ENCODE data around the gene DPH3. TPM values are rescaled to one million over a fixed set of nuclear protein-coding genes. Genes with fewer than 3 reads are reported as not detected.

DPH3 gene
- total RNA-seq, 1 experiment from 2014 or later: 16.2 TPM

DNA sequence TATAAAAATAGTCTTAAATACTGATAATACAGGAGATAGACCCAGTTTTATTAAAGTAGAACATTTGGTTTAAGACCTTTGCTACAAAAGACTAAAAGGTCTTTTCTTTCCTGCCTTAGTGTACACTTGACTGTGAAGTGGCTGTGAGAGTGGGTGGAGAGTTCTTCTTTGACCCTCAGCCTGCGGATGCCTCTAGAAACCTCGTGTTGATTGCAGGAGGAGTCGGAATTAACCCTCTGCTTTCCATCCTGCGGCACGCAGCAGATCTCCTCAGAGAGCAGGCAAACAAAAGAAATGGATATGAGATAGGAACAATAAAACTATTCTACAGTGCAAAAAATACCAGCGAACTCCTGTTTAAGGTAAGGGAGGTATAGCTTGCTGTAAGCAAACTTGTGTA is 36.8 kb upstream of the DPH3 start:
- TF ChIP-seq, protein P1, sequence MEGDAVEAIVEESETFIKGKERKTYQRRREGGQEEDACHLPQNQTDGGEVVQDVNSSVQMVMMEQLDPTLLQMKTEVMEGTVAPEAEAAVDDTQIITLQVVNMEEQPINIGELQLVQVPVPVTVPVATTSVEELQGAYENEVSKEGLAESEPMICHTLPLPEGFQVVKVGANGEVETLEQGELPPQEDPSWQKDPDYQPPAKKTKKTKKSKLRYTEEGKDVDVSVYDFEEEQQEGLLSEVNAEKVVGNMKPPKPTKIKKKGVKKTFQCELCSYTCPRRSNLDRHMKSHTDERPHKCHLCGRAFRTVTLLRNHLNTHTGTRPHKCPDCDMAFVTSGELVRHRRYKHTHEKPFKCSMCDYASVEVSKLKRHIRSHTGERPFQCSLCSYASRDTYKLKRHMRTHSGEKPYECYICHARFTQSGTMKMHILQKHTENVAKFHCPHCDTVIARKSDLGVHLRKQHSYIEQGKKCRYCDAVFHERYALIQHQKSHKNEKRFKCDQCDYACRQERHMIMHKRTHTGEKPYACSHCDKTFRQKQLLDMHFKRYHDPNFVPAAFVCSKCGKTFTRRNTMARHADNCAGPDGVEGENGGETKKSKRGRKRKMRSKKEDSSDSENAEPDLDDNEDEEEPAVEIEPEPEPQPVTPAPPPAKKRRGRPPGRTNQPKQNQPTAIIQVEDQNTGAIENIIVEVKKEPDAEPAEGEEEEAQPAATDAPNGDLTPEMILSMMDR (conservative IDR thresholded peaks at IDR 0.05): no peak
- no peak for TF ChIP-seq EZH2 (IDR thresholded peaks at IDR 0.05; ENCODE audit: low read depth)
- Histone ChIP-seq H2AFZ (no peak overlapping the region), H3K36me3 (ENCODE audit: low read depth) (peaks cover 11% of the 10 kb centered on the region), H3K27ac (no peak overlapping the region), H3K79me2 (ENCODE audit: low read depth) (no peaks in the 10 kb centered on the region), H3F3A (ENCODE audit: insufficient read depth, low read depth) (no peaks in the 10 kb centered on the region), H4K20me1 (ENCODE audit: insufficient read depth) (no peaks in the 10 kb centered on the region), H3K4me3 (no peak overlapping the region), H3K4me1 (replicated peaks; ENCODE audit: insufficient read depth) (no peaks in the 10 kb centered on the region), H3K27me3 (ENCODE audit: insufficient read depth, low read depth) (no peaks in the 10 kb centered on the region), H3K9me2 (ENCODE audit: insufficient read depth) (no peaks in the 10 kb centered on the region; the same call in 1 of the 2 replicates), H3K9me3 (ENCODE audit: insufficient read depth, low read depth) (no peaks in the 10 kb centered on the region), H3K4me2 (no peak overlapping the region)
- CTCF ChIA-PET: no interaction called here
- DNase-seq: no peak
- BruUV-seq (replicated peaks): no TSS peak
- intact Hi-C loops (cut with micrococcal nuclease; ENCODE audit: unreplicated experiment): no loop called here
- POLR2A ChIA-PET (ENCODE audit: unreplicated experiment): no interaction called here

GRCh38 chr3:16300881-16301359 is 36.2 kb upstream of the DPH3 start:
- DNase-seq: no peak
- no TSS peak for BruUV-seq (replicated peaks)
- peaks cover 15% of the 10 kb centered on the region for H3K36me3 ChIP-seq (ENCODE audit: low read depth)

GRCh38 chr3:16300307-16300706 is 35.6 kb upstream of the DPH3 start:
- BruUV-seq (replicated peaks): no TSS peak
- H3K9me2 ChIP-seq (ENCODE audit: insufficient read depth): no peaks in the 10 kb centered on the region; the same call in 1 of the 2 replicates
- no peaks in the 10 kb centered on the region for H4K20me1 ChIP-seq (ENCODE audit: insufficient read depth)
- no peak for TF ChIP-seq EZH2 (IDR thresholded peaks at IDR 0.05; ENCODE audit: low read depth)
- intact Hi-C loops (cut with micrococcal nuclease; ENCODE audit: unreplicated experiment): no loop called here
- ChIA-PET CTCF (no interaction called here), POLR2A (ENCODE audit: unreplicated experiment) (no interaction called here)
- H3K9me3 ChIP-seq (ENCODE audit: insufficient read depth, low read depth): no peaks in the 10 kb centered on the region
- H3K27ac ChIP-seq: no peak overlapping the region
- no peaks in the 10 kb centered on the region for H3K4me1 ChIP-seq (replicated peaks; ENCODE audit: insufficient read depth)
- H3K4me3 ChIP-seq: no peak overlapping the region
- H3F3A ChIP-seq (ENCODE audit: insufficient read depth, low read depth): no peaks in the 10 kb centered on the region
- no peak overlapping the region for H2AFZ ChIP-seq
- no peaks in the 10 kb centered on the region for H3K27me3 ChIP-seq (ENCODE audit: insufficient read depth, low read depth)
- no peak overlapping the region for H3K4me2 ChIP-seq
- H3K36me3 ChIP-seq (ENCODE audit: low read depth): peaks cover 15% of the 10 kb centered on the region
- no peaks in the 10 kb centered on the region for H3K79me2 ChIP-seq (ENCODE audit: low read depth)
- no peak for DNase-seq

More at GRCh38 chr3:16300881-16301359, 36.2 kb upstream of the DPH3 start:
- Histone ChIP-seq H3F3A (ENCODE audit: insufficient read depth, low read depth) (no peaks in the 10 kb centered on the region), H3K4me2 (no peak overlapping the region), H3K27me3 (ENCODE audit: insufficient read depth, low read depth) (no peaks in the 10 kb centered on the region), H3K9me2 (ENCODE audit: insufficient read depth) (no peaks in the 10 kb centered on the region; the same call in 1 of the 2 replicates), H3K79me2 (ENCODE audit: low read depth) (no peaks in the 10 kb centered on the region), H3K27ac (no peak overlapping the region), H3K4me1 (replicated peaks; ENCODE audit: insufficient read depth) (no peaks in the 10 kb centered on the region), H2AFZ (no peak overlapping the region), H3K9me3 (ENCODE audit: insufficient read depth, low read depth) (no peaks in the 10 kb centered on the region), H4K20me1 (ENCODE audit: insufficient read depth) (no peaks in the 10 kb centered on the region), H3K4me3 (no peak overlapping the region)
- intact Hi-C loops (cut with micrococcal nuclease; ENCODE audit: unreplicated experiment): no loop called here
- CTCF ChIA-PET: no interaction called here
- POLR2A ChIA-PET (ENCODE audit: unreplicated experiment): no interaction called here
- TF ChIP-seq, protein P1 (conservative IDR thresholded peaks at IDR 0.05): no peak
- no peak for TF ChIP-seq EZH2 (IDR thresholded peaks at IDR 0.05; ENCODE audit: low read depth)

DNA sequence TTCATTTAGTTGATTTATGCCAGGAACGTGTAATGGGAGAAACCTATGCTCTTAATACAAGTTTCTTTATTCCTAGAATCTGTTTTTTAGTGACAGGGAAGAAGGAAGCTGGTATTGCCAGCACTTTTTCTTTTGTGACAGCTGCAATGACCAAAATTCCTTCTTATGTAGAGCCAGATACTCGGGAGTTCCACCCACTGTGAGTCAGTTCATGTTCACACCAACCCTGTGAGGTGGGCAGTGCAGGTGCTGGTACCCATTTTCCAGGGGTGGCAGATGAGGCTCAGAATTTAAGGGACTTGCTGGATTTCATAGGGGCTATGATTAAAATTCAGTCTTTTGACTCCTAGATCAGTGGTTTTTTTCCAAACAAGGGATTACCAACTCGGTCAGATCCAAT is 35.0 kb upstream of the DPH3 start:
- no peaks in the 10 kb centered on the region for H3K4me1 ChIP-seq (replicated peaks; ENCODE audit: insufficient read depth)
- H3K4me2 ChIP-seq: no peak overlapping the region
- no peak for DNase-seq
- peaks cover 17% of the 10 kb centered on the region for H3K36me3 ChIP-seq (ENCODE audit: low read depth)
- ChIA-PET CTCF (no interaction called here), POLR2A (ENCODE audit: unreplicated experiment) (no interaction called here)
- intact Hi-C loops (cut with micrococcal nuclease; ENCODE audit: unreplicated experiment): loop anchor here (10.0 kb wide), 2 partner anchors 735 to 1115 kb away; no protein-coding TSS in a partner anchor
- H3K9me3 ChIP-seq (ENCODE audit: insufficient read depth, low read depth): no peaks in the 10 kb centered on the region
- TF ChIP-seq, protein P1 (conservative IDR thresholded peaks at IDR 0.05): no peak
- TF ChIP-seq EZH2 (IDR thresholded peaks at IDR 0.05; ENCODE audit: low read depth): no peak
- no peaks in the 10 kb centered on the region; the same call in 1 of the 2 replicates for H3K9me2 ChIP-seq (ENCODE audit: insufficient read depth)
- no peaks in the 10 kb centered on the region for H3F3A ChIP-seq (ENCODE audit: insufficient read depth, low read depth)
- no peak overlapping the region for H2AFZ ChIP-seq
- no peaks in the 10 kb centered on the region for H4K20me1 ChIP-seq (ENCODE audit: insufficient read depth)
- BruUV-seq (replicated peaks): no TSS peak
- H3K27me3 ChIP-seq (ENCODE audit: insufficient read depth, low read depth): no peaks in the 10 kb centered on the region
- H3K79me2 ChIP-seq (ENCODE audit: low read depth): no peaks in the 10 kb centered on the region
- H3K27ac ChIP-seq: no peak overlapping the region
- no peak overlapping the region for H3K4me3 ChIP-seq

Measured in PC-9 (cell line).